Measurements from ENCODE around the gene DBX1. TPM values are rescaled to one million over a fixed set of nuclear protein-coding genes. Genes with fewer than 3 reads are reported as not detected.

The DBX1 gene
- total RNA-seq, 2 experiments from 2014 or later, result not detected

- H3K4me1 Mint-ChIP-seq (ENCODE audit: low read depth), result no peaks in the 10 kb centered on the region
- no peak overlapping the region for H3K27ac Mint-ChIP-seq
- H3K27me3 Mint-ChIP-seq (ENCODE audit: low read depth), result peaks cover 5% of the 10 kb centered on the region
- ChIA-PET CTCF (interaction anchor here (1.0 to 1.2 kb wide), 2 partner anchors 16 to 236 kb away, joined by 3 to 4 read pairs; no protein-coding TSS in a partner anchor), POLR2A (no interaction called here)
- ATAC-seq (no peak), DNase-seq (no peak)
- H3K36me3 Mint-ChIP-seq (ENCODE audit: low read depth), result no peaks in the 10 kb centered on the region
- H3K4me3 Mint-ChIP-seq, result no peak overlapping the region
- no peaks in the 10 kb centered on the region for H3K9me3 Mint-ChIP-seq (ENCODE audit: insufficient read depth)
Measured at GRCh38 chr11:20116825-20117224, 43.5 kb downstream of the DBX1 start.

- ChIA-PET CTCF (interaction anchor here (1.3 to 1.8 kb wide), 2 partner anchors 14 to 18 kb away, joined by 3 to 8 read pairs; no protein-coding TSS in a partner anchor), POLR2A (no interaction called here)
- H3K36me3 Mint-ChIP-seq (ENCODE audit: low read depth), result no peaks in the 10 kb centered on the region
- no peak overlapping the region for H3K4me3 Mint-ChIP-seq
- no peaks in the 10 kb centered on the region for H3K9me3 Mint-ChIP-seq (ENCODE audit: insufficient read depth)
- ATAC-seq (no peak), DNase-seq (no peak)
- no peaks in the 10 kb centered on the region for H3K27me3 Mint-ChIP-seq (ENCODE audit: low read depth)
- H3K4me1 Mint-ChIP-seq (ENCODE audit: low read depth), result no peaks in the 10 kb centered on the region
- no peak overlapping the region for H3K27ac Mint-ChIP-seq
Measured at GRCh38 chr11:20114588-20114987, 45.7 kb downstream of the DBX1 start.

GRCh38 chr11:20113149-20113438, 47.2 kb downstream of the DBX1 start:
- DNase-seq (no peak), ATAC-seq (no peak)
- Mint-ChIP-seq H3K36me3 (ENCODE audit: low read depth) (no peaks in the 10 kb centered on the region), H3K4me3 (no peak overlapping the region), H3K27ac (no peak overlapping the region), H3K4me1 (ENCODE audit: low read depth) (no peaks in the 10 kb centered on the region), H3K27me3 (ENCODE audit: low read depth) (no peaks in the 10 kb centered on the region), H3K9me3 (ENCODE audit: insufficient read depth) (no peaks in the 10 kb centered on the region)
- CTCF ChIA-PET, result interaction anchor here (1.3 to 1.8 kb wide), 3 partner anchors 15 to 162 kb away, joined by 3 to 9 read pairs (median 8); no protein-coding TSS in a partner anchor
- POLR2A ChIA-PET, result no interaction called here

- H3K27ac Mint-ChIP-seq, result no peak overlapping the region
- no peak for ATAC-seq
- no peaks in the 10 kb centered on the region for H3K36me3 Mint-ChIP-seq (ENCODE audit: low read depth)
- ChIA-PET POLR2A (no interaction called here), CTCF (interaction anchor here (1.0 to 1.6 kb wide), 7 partner anchors 13 to 243 kb away, joined by 3 to 9 read pairs (median 3); no protein-coding TSS in a partner anchor)
- no peak for DNase-seq
- H3K27me3 Mint-ChIP-seq (ENCODE audit: low read depth), result no peaks in the 10 kb centered on the region
- H3K9me3 Mint-ChIP-seq (ENCODE audit: insufficient read depth), result no peaks in the 10 kb centered on the region
- no peaks in the 10 kb centered on the region for H3K4me1 Mint-ChIP-seq (ENCODE audit: low read depth)
- H3K4me3 Mint-ChIP-seq, result no peak overlapping the region
Measured at GRCh38 chr11:20112291-20113148, 47.8 kb downstream of the DBX1 start.

GRCh38 chr11:20111871-20112270, 48.4 kb downstream of the DBX1 start:
- no peak for ATAC-seq
- Mint-ChIP-seq H3K4me1 (ENCODE audit: low read depth) (no peaks in the 10 kb centered on the region), H3K9me3 (ENCODE audit: insufficient read depth) (no peaks in the 10 kb centered on the region), H3K27ac (no peak overlapping the region), H3K4me3 (no peak overlapping the region), H3K36me3 (ENCODE audit: low read depth) (no peaks in the 10 kb centered on the region), H3K27me3 (ENCODE audit: low read depth) (no peaks in the 10 kb centered on the region)
- DNase-seq, result no peak
- ChIA-PET CTCF (interaction anchor here (1.0 to 1.6 kb wide), 7 partner anchors 13 to 244 kb away, joined by 3 to 5 read pairs (median 3); no protein-coding TSS in a partner anchor), POLR2A (no interaction called here)

GRCh38 chr11:20110908-20111669, 49.2 kb downstream of the DBX1 start:
- no peaks in the 10 kb centered on the region for H3K36me3 Mint-ChIP-seq (ENCODE audit: low read depth)
- no peaks in the 10 kb centered on the region for H3K9me3 Mint-ChIP-seq (ENCODE audit: insufficient read depth)
- peak; percentile 72 for ATAC-seq
- H3K4me3 Mint-ChIP-seq, result no peak overlapping the region
- CTCF ChIA-PET, result interaction anchor here (1.0 to 1.6 kb wide), 6 partner anchors 12 to 245 kb away, joined by 3 to 5 read pairs (median 4); no protein-coding TSS in a partner anchor
- DNase-seq, result peak; percentile 63
- H3K27ac Mint-ChIP-seq, result no peak overlapping the region
- H3K27me3 Mint-ChIP-seq (ENCODE audit: low read depth), result no peaks in the 10 kb centered on the region
- no peaks in the 10 kb centered on the region for H3K4me1 Mint-ChIP-seq (ENCODE audit: low read depth)
- POLR2A ChIA-PET, result no interaction called here

GRCh38 chr11:20109731-20110445, 50.4 kb downstream of the DBX1 start:
- ChIA-PET POLR2A (no interaction called here), CTCF (interaction anchor here (0.9 kb wide), 1 partner anchor 158 kb away, joined by 4 read pairs; no protein-coding TSS in a partner anchor)
- ATAC-seq (no peak), DNase-seq (no peak)
- no peak overlapping the region for H3K27ac Mint-ChIP-seq
- H3K27me3 Mint-ChIP-seq (ENCODE audit: low read depth), result no peaks in the 10 kb centered on the region
- no peak overlapping the region for H3K4me3 Mint-ChIP-seq
- H3K9me3 Mint-ChIP-seq (ENCODE audit: insufficient read depth), result no peaks in the 10 kb centered on the region
- H3K4me1 Mint-ChIP-seq (ENCODE audit: low read depth), result no peaks in the 10 kb centered on the region
- no peaks in the 10 kb centered on the region for H3K36me3 Mint-ChIP-seq (ENCODE audit: low read depth)

Other genes starting within 250 kb of the DBX1 start
- 10 to 100 TPM; 30.5 to 33.2 TPM for gene HTATIP2, start 203.2 kb upstream of the DBX1 start, total RNA-seq
- gene PRMT3, start 227.2 kb upstream of the DBX1 start, total RNA-seq, result 10 to 100 TPM; 17.1 to 19.9 TPM